ENCODE data around the gene STXBP6.

STXBP6 gene

DNA sequence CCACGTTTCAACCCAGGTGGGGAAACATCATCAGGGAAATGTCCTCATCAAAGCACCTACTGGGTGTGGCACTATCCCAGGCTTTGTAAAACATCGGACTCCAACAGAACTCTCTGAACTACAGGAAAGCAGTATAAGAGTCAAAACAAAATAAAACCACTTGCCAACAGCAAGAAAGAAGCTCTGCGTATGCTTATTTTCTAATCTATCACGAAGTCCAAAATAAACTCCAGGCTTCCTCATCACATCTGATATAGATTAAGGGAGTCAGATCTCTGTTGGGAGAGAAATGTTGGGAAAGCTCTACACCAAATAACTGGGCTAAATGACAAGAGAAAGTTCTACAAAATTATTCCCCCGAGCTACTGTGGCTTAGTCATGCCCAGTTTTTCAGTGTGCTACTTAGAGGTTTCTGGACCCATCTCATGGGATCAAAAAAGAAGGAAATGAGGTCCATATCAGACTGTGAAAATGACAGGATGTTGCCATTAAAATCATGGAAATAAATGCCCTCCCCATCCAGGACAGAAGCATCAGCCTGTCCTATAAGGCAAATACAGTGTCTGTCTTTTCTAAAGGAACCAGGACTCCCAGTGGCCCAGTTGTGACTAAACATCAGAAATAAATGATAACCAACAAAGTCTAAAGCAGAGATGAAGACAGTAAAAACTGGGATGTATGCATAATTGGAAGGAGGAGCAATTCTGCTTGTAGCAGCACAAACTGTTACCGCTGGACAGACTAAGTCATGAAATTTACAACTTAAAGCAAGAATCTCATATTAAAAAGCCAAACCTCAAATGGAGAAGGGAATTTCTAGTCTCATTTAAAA is 149.5 kb downstream of the STXBP6 start:
- no peak for DNase-seq
- intact Hi-C loops (cut with DNase I): no loop called here

DNA sequence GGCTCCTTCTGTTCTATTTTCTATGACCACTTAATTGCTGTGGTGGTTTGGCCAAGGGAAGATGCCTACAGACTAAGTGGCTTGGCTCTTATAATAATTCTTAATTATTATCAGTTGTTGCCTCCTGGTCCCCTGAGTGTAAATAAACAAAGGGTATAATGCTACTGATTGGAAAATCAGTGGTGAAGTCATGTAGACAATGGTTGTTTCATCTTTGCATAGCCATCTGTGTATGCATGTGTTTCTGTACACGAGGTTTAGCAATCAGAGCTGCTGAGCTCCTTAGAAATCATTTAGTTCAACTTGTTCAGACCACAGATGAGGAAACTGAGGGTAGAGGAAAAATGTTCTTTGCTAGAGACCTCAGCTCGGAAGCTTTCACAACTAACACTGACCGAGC is 152.2 kb downstream of the STXBP6 start:
- no peak for DNase-seq
- intact Hi-C loops (cut with DNase I): no loop called here

DNA sequence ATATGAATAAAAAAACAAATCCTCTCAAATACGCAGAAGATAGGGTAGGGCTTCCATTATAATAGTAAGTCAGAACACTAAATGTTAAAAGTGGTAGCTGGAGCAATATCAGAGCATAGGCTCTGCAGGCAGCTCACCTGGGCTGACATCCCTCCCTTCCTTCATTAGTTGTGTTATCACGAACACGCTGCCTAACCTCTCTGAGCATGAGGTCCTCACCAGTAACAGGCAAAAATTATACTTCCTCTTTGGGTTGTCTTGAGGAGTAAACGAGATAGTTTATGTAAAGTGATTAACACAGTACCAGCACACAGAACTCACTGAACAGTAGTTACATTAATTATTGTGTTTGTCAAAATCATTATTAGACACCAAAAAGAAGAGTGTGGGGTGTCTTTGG is 154.3 kb downstream of the STXBP6 start:
- DNase-seq: no peak
- intact Hi-C loops (cut with DNase I): no loop called here

DNA sequence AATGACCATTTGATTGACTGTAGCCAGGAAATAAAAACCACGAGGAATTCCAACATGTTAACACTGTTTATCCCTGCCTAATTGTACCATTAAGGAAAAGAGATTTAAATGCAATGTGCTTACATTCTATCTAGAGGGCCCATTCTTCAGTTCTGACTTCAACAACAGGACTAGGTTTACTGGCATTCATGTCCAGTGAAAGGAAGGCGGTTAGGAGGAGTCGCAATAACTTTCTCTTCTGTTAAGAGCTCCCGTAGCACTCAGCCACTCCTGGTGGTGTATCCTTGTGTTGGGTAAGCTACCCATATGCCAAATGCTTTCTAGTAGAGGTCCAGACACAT is 154.7 kb downstream of the STXBP6 start:
- intact Hi-C loops (cut with DNase I): no loop called here

DNA sequence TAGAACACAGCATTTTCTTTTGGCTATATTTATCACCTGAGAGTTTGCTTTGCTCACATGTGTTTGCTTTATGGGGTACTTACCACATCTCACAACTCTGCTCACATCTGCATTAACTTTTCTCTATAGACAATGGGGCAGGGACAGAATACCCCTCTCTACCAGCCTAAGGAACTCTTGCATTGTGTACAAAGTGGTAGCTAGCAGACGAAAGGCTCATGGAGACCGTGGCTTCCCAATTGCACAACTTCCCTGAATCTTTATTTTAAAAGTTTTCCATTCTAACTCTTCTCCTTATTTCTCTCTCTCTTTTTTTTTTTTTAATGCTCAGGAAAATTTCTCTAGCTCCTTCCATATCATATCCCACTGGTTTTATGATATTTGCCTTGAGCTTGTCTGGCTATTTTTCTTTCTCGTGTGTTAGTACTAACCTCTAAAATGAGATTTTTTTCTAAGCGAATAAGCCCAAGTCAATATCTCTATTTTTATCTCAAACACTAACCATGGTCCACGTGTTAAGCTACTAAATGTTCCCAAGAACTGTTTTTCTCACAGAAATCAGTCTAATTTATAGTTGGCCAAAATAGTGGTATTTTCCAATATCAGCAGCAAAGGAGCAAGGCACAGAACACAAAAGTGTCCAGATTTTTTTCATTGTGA is 155.2 kb downstream of the STXBP6 start:
- DNase-seq: no peak
- intact Hi-C loops (cut with DNase I): no loop called here

More for the DNA sequence above, 154.7 kb downstream of the STXBP6 start:
- DNase-seq: no peak

DNA sequence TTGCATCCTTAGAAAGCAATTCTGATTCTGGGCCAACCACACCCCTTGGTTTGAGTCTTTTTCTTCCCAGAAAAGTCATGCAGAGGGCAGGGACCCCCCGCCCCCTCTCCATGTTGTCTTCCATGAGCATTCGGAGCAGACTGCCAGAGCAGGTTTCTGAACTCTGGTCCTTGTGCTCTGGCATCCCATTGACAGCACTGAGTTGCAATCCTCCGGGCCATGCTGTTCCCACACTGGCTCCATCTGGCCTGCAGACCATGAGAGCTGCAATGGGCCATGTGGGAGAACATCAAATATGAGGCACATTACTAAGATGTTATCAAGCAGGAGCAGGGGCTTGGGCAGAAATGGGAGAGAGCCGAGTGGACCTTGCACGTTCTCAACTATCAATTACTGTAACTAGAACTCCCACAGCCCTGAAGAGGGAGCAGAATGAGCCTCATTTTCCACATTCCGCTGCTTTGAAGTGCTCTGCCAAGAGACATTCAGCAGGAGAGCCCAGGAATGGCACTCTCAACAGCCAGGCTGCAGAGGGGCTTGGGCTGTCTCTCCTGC is 157.4 kb downstream of the STXBP6 start:
- no peak for DNase-seq
- intact Hi-C loops (cut with DNase I): no loop called here

DNA sequence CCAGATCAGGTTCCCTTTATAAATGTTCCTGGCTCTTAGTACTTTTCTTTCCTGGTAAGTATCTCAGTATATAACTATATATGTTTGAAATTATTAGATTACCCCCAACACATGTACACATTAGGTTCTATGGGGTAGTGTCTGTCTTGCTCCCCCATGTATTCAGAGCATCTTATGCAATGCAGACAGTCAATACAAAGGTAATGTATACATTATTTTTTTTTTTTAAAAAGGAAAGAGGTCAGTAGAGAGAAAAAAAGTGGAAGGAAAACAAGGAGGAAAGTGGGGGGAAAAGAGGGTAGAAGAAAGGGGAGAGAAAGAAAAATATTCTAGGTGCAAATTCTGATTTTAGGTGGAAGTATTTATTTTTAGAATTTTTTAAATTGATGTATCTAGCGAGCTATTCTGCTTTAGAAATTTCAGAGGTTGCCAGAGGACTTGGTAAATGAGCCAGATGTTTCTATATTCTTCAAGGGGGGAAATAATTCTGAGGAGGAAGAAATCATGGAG is 157.9 kb downstream of the STXBP6 start:
- no peak for DNase-seq
- intact Hi-C loops (cut with DNase I): no loop called here

DNA sequence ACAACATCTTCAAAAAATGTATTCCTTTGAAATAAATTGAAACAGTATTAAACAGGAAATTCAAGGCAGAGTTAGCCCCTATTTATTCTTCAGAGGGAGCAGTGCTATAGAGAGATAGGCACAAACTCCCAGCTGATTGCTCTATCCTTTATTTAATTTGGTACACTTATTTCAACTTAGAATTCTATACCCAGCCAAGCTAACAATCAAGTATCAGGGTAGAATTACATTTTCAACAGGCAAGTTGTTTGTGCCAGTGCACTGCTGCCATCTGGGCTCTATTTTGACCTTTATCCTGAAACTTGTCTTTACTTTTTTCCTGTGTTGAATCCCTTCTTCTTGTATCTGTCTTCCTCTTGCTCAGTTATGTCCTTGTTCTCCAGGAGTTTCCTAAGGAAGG is 159.2 kb downstream of the STXBP6 start:
- no peak for DNase-seq
- intact Hi-C loops (cut with DNase I): no loop called here

DNA sequence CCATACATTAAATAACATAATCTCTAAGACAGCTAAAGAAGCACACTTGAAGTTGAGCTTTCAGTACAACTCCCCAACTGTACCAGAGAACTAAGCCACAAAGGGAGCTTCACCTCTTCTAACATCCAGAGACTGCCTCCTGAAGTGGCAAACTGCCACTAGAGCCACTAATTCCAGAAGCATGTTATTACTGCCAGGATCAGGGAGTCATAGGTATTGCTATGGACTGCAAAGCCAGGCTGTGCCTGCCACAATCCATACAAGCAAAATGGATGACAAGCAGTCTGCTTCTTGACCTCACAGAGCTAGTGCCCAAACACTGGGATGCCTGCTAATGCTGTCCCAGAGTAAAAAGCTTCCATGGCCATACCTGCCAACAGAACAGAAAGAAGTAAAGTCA is 160.1 kb downstream of the STXBP6 start:
- DNase-seq: no peak
- intact Hi-C loops (cut with DNase I): no loop called here

DNA sequence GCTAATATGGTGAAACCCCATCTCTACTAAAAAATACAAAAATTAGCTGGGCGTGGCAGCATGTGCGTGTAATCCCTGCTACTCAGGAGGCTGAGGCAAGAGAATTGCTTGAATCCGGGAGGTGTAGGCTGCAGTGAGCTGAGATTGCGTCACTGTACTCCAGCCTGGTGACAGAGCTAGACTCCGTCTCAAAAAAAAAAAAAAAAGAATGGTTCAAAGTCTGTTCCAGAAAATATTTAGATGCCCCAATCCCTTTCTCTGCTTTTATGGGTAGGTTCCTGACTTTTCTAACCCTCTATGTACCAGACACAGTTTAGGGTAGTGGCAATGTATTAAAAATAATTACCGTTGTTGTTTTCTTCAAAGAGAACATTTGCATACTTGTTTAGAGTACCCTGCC is 161.4 kb downstream of the STXBP6 start:
- no peak for DNase-seq
- intact Hi-C loops (cut with DNase I): no loop called here

DNA sequence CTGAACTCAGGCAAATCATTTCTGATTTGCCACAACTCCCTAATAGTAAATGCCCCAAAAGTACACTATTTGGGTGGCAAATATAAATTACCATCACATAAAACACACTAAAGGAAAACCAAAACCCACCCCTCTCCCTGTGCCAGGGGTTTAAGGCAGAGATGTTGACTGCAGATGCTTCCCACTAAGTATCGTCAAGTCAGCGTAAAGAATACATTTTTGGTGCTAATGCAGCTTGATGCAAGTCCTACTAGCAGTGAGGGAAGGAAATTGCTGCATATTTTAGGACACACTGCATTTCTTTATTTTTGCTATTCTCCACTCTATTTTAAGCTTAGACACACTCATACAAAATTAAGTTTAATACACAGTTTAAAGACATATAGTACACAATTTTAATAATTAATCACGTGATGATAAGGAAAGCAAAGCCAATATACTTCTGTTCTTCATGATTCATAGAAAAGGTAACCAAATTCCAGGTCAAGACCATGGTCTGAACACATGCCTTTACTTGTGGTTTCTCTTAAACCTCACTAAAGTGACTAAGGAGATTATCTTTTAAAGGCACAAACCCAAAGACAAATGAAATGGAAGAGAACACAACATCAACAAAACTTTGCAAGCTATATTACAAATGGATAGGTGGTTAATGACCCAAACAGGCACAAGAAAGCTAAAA is 162.2 kb downstream of the STXBP6 start:
- intact Hi-C loops (cut with DNase I): no loop called here
- no peak for DNase-seq

DNA sequence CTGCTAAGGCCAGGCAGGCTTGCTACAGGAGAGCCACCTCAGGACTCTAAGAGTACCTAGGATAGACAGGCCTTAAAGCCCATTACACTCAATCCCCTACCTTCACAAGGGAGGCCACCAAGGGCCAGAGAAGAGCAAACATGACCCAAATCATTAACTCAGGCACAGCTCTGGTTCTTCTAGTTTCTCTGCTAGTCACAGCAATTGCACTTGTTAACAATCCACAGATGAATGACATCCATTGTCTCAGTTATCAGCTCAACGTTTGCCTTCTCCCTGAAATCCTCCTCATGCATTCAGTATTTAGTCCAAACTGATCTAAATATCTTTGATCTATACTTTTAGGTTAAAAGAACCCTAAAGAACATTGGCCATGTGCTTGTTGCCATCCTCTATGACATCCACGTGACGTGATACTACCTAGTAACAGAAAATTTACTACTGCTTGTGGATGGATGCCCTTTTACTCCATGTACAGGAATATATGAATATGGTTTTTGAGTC is 164.5 kb downstream of the STXBP6 start:
- no peak for DNase-seq
- intact Hi-C loops (cut with DNase I): no loop called here

DNA sequence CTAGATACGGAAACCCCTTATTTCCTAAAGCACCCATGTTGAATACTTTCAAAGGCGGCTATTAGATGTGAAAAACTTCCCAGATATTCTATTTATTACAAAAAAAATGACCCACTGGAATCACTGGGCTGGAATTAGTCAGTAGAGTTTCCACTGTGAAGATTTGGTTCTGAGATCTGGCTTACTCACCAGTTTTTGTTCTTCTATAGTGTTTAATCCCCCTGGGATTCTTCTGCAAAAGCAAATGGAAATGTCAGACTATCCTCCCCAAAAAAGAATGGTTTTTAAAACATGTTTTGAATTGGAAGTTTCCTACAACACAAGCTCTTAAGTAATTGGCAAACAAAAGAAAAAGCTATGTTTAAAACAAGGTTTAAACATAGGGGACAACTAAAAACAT is 166.4 kb downstream of the STXBP6 start:
- no peak for DNase-seq
- intact Hi-C loops (cut with DNase I): loop anchor here (5.0 kb wide), 1 partner anchor 159 kb away; no protein-coding TSS in a partner anchor

DNA sequence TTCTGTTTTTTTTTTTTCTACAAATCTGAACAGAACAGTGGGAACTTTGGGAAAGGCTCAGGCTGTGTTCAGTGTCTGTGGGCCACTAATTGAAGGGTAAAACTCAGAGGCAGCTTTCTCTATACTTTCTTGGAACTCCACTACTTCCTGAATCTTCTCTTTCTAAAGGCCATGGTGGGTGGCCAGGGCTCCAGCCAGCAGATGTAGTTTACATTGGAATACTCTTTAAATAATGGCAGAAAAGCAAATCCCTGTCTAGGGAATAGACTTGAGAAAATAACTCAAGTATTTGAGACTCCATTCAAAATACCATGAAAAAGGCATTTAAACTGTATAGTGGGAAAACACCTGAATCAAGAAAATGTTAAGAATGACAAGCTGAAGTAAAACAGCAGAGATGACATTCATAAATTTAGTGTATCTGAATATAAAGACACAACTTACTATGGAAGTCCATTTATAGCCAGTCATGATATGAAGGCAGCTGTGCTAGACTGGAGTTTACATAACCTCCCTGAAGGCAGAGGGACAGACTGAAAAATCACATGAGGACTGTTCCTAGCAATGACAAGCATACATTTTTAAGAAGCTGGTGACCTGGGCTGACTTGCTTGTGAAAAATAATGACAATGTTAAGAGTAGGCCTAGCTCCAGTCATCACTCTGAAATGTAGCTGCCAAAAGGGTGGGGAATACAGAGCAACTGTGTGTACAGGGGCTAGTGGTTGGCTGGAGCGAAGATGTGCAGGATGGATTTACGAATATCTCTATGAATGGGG is 168.6 kb downstream of the STXBP6 start:
- DNase-seq: no peak
- intact Hi-C loops (cut with DNase I): loop anchor here (5.0 kb wide), 1 partner anchor 161 kb away; no protein-coding TSS in a partner anchor

DNA sequence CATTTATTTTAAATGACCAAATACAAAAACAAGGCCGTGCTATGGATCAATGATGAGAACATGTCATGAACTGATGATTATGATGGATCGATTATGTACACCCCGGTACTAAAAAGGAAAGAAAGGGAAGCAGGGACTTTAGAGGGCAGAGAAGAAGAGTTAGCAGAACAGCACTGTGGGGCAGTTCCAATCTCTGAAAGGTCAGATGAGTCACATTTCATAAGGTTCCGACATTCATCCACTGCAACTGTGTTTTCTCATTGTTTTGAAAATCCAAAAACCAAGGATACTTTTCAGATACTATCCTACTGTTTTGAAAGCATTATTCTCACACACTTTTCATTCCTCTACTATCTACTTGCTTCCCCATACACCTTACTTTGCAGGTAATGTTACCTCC is 169.3 kb downstream of the STXBP6 start:
- DNase-seq: no peak
- intact Hi-C loops (cut with DNase I): loop anchor here (5.0 kb wide), 1 partner anchor 162 kb away; no protein-coding TSS in a partner anchor

DNA sequence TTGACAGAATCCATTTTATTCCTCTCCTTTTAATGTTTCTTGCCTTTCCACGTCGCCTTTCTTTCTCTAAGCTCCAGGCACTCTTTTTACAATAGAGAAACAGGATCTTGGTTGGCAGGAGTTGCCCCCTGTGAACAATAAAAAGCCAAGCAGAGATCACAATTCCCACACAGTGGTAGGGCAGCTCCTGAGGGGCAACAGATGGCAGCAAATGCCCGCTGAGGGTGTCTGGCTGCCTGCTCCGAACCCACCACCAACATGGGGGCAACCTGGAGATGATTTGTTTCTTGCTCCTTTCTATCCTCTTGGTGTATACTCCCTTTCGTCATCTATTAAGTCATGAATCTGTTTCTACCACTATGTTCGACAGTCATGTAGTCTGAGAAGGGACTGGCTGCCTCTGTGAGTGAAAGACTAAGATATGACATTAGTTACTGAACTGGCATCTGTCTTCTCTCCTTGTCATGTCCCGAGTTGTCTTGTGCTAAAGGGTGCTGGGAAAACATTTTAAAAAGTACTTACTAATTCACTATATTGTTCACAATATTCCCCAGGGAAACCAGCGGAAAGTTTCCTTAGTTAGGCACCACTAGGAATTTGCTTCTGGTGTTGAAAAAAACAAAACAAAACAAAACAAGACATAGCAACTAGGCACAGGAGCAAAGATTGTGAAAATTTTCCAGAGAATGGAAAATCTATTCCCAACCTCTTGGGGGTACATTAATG is 170.1 kb downstream of the STXBP6 start:
- intact Hi-C loops (cut with DNase I): loop anchor here (5.0 kb wide), 1 partner anchor 162 kb away; no protein-coding TSS in a partner anchor
- peak in 1 of 10 donors; percentile 30 for DNase-seq

DNA sequence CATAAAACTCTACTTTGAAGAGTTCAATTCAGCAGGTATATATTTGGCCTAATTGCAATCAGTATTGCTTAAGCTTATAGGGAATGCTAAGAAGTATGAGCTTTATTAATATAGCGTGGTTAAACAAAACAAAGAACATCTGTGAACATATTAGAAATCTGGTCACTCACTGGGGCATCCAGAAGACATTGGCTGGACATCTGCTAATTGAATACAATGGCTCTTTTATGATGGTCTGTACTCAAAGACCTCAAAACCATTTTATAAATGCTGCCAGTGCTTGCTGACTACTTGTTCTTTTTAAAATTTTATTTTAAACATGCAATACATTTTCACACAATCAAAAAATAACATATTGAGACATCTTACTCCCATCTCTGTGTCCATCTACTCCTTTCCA is 173.0 kb downstream of the STXBP6 start:
- intact Hi-C loops (cut with DNase I): no loop called here
- no peak for DNase-seq

DNA sequence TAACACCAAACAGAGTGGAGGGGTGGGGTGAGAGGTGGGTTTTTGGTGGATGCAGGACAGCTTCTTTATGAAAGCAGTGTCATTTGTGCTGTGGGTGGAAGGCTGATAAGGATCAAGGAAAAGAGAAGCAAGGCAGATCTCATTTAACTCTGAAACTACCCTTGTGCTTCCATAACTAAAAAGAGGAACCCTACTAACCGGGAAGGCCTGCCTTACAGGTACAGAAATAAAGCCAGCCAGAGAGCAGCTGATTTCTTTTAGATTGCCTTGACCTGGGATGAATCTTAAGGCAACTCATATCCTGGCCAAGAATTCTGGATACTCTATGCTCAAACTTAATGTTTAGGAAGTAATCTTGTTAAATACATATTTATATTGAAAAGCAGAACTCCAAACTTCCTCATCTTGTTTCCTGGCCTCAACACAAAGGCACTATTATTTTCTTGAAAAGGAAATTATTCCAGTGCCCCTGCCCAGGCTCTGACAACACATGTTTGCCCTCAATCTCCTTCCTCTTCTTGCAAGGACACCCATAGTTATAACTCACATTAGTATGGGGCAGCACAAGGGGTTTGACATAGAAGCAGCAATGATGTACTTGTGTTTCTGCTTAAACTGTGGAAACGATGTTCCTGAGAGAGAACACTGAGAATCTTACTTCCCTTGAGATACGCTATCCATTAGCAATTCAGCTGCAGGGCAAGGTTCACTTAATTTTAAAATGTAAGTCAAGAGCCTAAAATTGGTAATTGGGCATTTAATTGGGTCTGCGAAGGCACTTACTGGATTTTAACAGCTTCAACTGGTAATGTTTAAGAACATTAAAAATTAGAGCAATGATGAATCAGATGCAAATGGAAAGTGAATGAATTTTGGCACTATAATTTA is 173.7 kb downstream of the STXBP6 start:
- intact Hi-C loops (cut with DNase I): no loop called here

More for the DNA sequence above, 173.7 kb downstream of the STXBP6 start:
- no peak for DNase-seq
